Cardiac fibroblast (primary cell): Measurements from ENCODE around the gene SRP68.

Source experiments
- DNase-seq, 2 donors: peaks; one replicate each; pipeline versions ENCODE4 v3.0.0 to v3.0.0-alpha.2; 2010; ENCODE audit warnings: low read depth in 2 of 2
- H3K4me3 ChIP-seq, 2 donors: replicated peaks in 1 of 2; 1 replicate in 1 of 2; 2 replicates in 1 of 2; pipeline ENCODE4 v1.5.1; 2011; ENCODE audit warnings: low read depth in 2 of 2, low read length in 2 of 2, mild to moderate bottlenecking in 2 of 2, moderate library complexity in 1 of 2
- CTCF ChIP-seq: IDR thresholded peaks from one replicate; pipeline ENCODE4 v1.5.1; 2011; ENCODE audit warnings: low read depth, mild to moderate bottlenecking, low read length, inconsistent platforms

The SRP68 gene

GRCh38 chr17:76022285-76022684 lies 50.0 kb downstream of the SRP68 start:
- TF ChIP-seq CTCF = no peak
- DNase-seq = no peak
- no peak overlapping the region for H3K4me3 ChIP-seq

- TF ChIP-seq CTCF = no peak
- DNase-seq = no peak
- H3K4me3 ChIP-seq = no peak overlapping the region
Observed at GRCh38 chr17:76019833-76020467, 52.4 kb downstream of the SRP68 start.

- no peak overlapping the region for H3K4me3 ChIP-seq
- TF ChIP-seq CTCF = no peak
- no peak for DNase-seq
Observed at GRCh38 chr17:76018801-76019200, 53.5 kb downstream of the SRP68 start.

GRCh38 chr17:76018340-76018680 lies 54.0 kb downstream of the SRP68 start:
- no peak overlapping the region for H3K4me3 ChIP-seq
- no peak for TF ChIP-seq CTCF
- no peak for DNase-seq

- H3K4me3 ChIP-seq = no peak overlapping the region
- DNase-seq = no peak
- TF ChIP-seq CTCF = no peak
Observed at GRCh38 chr17:76017481-76018339, 54.6 kb downstream of the SRP68 start.

- no peak overlapping the region for H3K4me3 ChIP-seq
- no peak for TF ChIP-seq CTCF
Observed at GRCh38 chr17:76014925-76015261, 57.4 kb downstream of the SRP68 start.

More at GRCh38 chr17:76014925-76015261, 57.4 kb downstream of the SRP68 start:
- DNase-seq = no peak
